Natural killer cell (primary cell): ENCODE data around the gene SCMH1. TPM values are rescaled to one million over a fixed set of nuclear protein-coding genes. Genes with fewer than 3 reads are reported as not detected.

ENCODE experiments used
- ATAC-seq, 3 donors: fragments of 150-1000 bp in 2 of 3; fragments of 200-7000 bp in 1 of 3; cut with Tn5 transposase; 1 replicate in 1 of 3; 2 replicates in 2 of 3; pipeline ENCODE4 v1.10.0; 2021; ENCODE audit warnings: mild to moderate bottlenecking in 2 of 3, moderate library complexity in 2 of 3
- DNase-seq, 2 donors: peaks; one replicate each; pipeline versions ENCODE4 v3.0.0 to v3.0.0-alpha.2; 2013 to 2021; ENCODE audit warnings: mixed read lengths in 1 of 2
- H3K27ac ChIP-seq: one replicate; pipeline ENCODE4 v1.5.1; 2013; ENCODE audit warnings: mild to moderate bottlenecking, low read length
- H3K27me3 ChIP-seq: one replicate; pipeline ENCODE4 v1.6.1; 2013; ENCODE audit warnings: low read length; ENCODE audit not compliant: control insufficient read depth, insufficient read depth
- H3K36me3 ChIP-seq: one replicate; pipeline ENCODE4 v1.6.1; 2013; ENCODE audit warnings: low read length; ENCODE audit not compliant: control insufficient read depth, insufficient read depth
- H3K4me1 ChIP-seq: one replicate; pipeline ENCODE4 v1.6.1; 2013; ENCODE audit warnings: low read length; ENCODE audit not compliant: control insufficient read depth, insufficient read depth
- H3K4me3 ChIP-seq: one replicate; pipeline ENCODE4 v1.5.1; 2013; ENCODE audit warnings: low read length
- H3K9me3 ChIP-seq: one replicate; pipeline ENCODE4 v1.6.1; 2013; ENCODE audit warnings: low read length; ENCODE audit not compliant: control insufficient read depth, insufficient read depth
- H3K27ac Mint-ChIP-seq, 2 donors: one replicate each; pipeline ENCODE4 v1.8.0; 2022; ENCODE audit warnings: mild to moderate bottlenecking in 2 of 2, mixed read lengths in 2 of 2, moderate library complexity in 1 of 2
- H3K27me3 Mint-ChIP-seq, 2 donors: one replicate each; pipeline ENCODE4 v1.8.0; 2022; ENCODE audit warnings: low read depth in 2 of 2, mixed read lengths in 2 of 2
- H3K36me3 Mint-ChIP-seq: one replicate; pipeline ENCODE4 v1.8.0; 2022; ENCODE audit warnings: mixed read lengths
- H3K4me1 Mint-ChIP-seq, 2 donors: one replicate each; pipeline ENCODE4 v1.8.0; 2022; ENCODE audit warnings: mixed read lengths in 2 of 2
- H3K4me3 Mint-ChIP-seq: one replicate; pipeline ENCODE4 v1.8.0; 2022; ENCODE audit warnings: mild to moderate bottlenecking, moderate library complexity, mixed read lengths
- H3K9me3 Mint-ChIP-seq, 2 donors: one replicate each; pipeline ENCODE4 v1.8.0; 2022; ENCODE audit warnings: mixed read lengths in 2 of 2
- WGBS: methylation state at CpG from one replicate; pipeline ENCODE4 v1.1.7; 2013; ENCODE audit warnings: missing lambda C conversion rate; ENCODE audit not compliant: insufficient coverage; 5-methylcytosine and 5-hydroxymethylcytosine counted together
- intact Hi-C: fragments of 100-400 bp; cut with micrococcal nuclease; formaldehyde crosslinking; loops from one replicate; pipeline ENCODE4 v1.14.2; 2022
- total RNA-seq, 4 donors: library from RNA; stranded (reverse); fragments of 120-200 nt in 1 of 4; gene quantifications; one replicate each; pipeline versions ENCODE4 v1.2.3 to v1.2.4, GENCODE V29; 2013 to 2022
- TF ChIP-seq, protein P1 (sequence below): fragments of 200-600 bp; IDR thresholded peaks from one replicate; pipeline ENCODE4 v1.8.0; 2022; ENCODE audit warnings: antibody characterized with exemption

The SCMH1 gene
- total RNA-seq, 3 donors from 2014 or later (not counting 1 experiment from before 2014, with no cell fraction given), result 8.3 to 10.2 (median 9.1) TPM

DNA sequence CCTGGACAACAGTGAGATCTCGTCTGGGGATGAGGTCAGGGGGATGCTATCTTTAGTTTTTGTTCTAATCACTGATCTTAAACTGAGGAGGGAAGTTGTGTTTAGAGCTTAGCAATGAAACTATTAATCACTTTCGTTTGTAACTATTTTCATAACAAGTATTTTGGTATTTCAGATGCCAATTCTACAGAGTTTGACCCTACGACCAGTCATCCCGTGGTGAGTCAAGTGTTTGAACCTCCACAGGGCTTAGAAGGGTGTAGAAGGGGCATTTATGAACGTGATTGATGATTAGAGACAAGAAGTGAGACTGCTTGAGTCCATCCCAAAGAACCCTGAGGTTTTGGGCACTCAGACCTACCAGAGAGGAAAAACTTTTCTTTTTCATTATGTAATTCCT is 236.2 kb downstream of the SCMH1 start:
- DNase-seq (no peak), ATAC-seq (no peak)
- Histone ChIP-seq H3K4me1 (peaks cover 12% of the 10 kb centered on the region), H3K9me3 (no peaks in the 10 kb centered on the region), H3K4me3 (no peak overlapping the region), H3K27ac (no peak overlapping the region), H3K36me3 (peaks cover 68% of the 10 kb centered on the region), H3K27me3 (no peaks in the 10 kb centered on the region)
- no peak overlapping the region for H3K4me3 Mint-ChIP-seq
- H3K27me3 Mint-ChIP-seq, result no peaks in the 10 kb centered on the region
- H3K36me3 Mint-ChIP-seq, result peaks cover 16% of the 10 kb centered on the region
- intact Hi-C loops, result no loop called here
- H3K4me1 Mint-ChIP-seq, result peaks cover 14 to 22% of the 10 kb centered on the region in 2 donors
- WGBS, result 81% methylated on average over 4 of the region's 5 CpGs
- TF ChIP-seq, protein P1, sequence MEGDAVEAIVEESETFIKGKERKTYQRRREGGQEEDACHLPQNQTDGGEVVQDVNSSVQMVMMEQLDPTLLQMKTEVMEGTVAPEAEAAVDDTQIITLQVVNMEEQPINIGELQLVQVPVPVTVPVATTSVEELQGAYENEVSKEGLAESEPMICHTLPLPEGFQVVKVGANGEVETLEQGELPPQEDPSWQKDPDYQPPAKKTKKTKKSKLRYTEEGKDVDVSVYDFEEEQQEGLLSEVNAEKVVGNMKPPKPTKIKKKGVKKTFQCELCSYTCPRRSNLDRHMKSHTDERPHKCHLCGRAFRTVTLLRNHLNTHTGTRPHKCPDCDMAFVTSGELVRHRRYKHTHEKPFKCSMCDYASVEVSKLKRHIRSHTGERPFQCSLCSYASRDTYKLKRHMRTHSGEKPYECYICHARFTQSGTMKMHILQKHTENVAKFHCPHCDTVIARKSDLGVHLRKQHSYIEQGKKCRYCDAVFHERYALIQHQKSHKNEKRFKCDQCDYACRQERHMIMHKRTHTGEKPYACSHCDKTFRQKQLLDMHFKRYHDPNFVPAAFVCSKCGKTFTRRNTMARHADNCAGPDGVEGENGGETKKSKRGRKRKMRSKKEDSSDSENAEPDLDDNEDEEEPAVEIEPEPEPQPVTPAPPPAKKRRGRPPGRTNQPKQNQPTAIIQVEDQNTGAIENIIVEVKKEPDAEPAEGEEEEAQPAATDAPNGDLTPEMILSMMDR, result no peak
- H3K27ac Mint-ChIP-seq, result no peak overlapping the region
- no peaks in the 10 kb centered on the region for H3K9me3 Mint-ChIP-seq

DNA sequence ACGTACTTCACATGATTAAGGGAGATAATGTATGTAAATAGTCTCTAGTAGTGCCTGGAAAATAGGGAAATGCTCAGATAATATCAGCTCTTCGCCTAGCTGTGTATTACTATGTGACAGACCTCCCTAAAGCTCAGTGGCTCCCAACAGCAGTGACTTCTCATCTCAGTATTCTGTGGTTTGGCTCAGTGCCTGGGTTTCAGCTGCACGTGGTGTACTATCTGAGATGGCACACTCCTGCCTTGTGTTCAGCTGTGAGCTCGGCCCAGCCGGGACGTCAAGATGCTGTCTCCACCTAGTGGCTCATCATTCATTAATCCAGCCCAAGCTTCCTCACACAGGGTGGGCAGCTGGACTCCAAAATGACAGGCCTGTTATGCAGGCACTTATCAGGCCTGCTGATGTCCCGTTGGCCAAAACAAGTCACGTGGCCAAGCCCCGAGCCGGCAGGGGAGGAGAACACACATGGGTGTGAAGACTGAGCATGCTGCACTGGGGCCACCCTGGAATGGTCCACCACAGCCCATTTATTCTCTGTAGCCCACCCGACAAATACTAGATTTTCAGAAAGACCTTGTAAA is 238.4 kb downstream of the SCMH1 start:
- Histone ChIP-seq H3K9me3 (no peaks in the 10 kb centered on the region), H3K27ac (peak overlapping the region; percentile 4), H3K4me3 (no peak overlapping the region), H3K4me1 (peaks cover 12% of the 10 kb centered on the region), H3K27me3 (no peaks in the 10 kb centered on the region), H3K36me3 (peaks cover 64% of the 10 kb centered on the region)
- H3K4me1 Mint-ChIP-seq, result peaks cover 18 to 22% of the 10 kb centered on the region in 2 donors
- H3K4me3 Mint-ChIP-seq, result peak overlapping the region; percentile 9
- DNase-seq (peak; percentile 70 to 94), ATAC-seq (peak; percentile 94 to 97 (median 96))
- H3K36me3 Mint-ChIP-seq, result peaks cover 25% of the 10 kb centered on the region
- TF ChIP-seq, protein P1, result peak; percentile 47
- H3K9me3 Mint-ChIP-seq, result no peaks in the 10 kb centered on the region
- WGBS, result 19% methylated on average over 11 of the region's 11 CpGs
- no peaks in the 10 kb centered on the region for H3K27me3 Mint-ChIP-seq
- peak overlapping the region; percentile 65 to 70 for H3K27ac Mint-ChIP-seq
- intact Hi-C loops, result loop anchor here (1.0 kb wide), 1 partner anchor 23 kb away; no protein-coding TSS in a partner anchor

DNA sequence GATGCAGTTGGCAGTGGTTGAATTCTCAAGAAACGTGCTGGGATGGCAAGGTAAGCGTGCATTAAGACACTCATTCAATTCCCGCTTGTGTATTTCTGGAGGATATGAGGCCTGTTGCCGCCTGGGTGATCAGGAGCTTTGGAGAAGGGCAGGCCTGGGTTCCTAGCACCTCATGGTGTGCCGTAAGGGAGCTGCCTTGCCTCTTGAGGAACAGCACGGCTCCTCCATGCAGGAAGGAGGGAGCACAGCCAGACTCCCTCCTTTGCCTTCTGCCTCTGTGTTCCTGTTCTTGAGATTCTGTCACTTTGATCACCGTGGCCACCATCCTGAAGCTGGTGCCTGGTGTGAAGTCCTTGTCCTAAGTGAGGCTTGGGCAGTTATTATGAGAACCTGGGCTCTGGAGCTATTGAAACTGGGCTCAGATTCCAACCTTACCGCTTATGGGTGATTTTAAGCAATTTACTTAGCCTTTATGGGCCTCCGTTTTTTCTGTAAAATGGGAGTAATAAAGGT is 238.9 kb downstream of the SCMH1 start:
- no peaks in the 10 kb centered on the region for H3K27me3 ChIP-seq
- no peak overlapping the region for H3K4me3 Mint-ChIP-seq
- H3K36me3 ChIP-seq, result peaks cover 63% of the 10 kb centered on the region
- TF ChIP-seq, protein P1, result no peak
- H3K27ac ChIP-seq, result peak overlapping the region; percentile 4
- intact Hi-C loops, result loop anchor here (1.0 kb wide), 1 partner anchor 23 kb away; no protein-coding TSS in a partner anchor
- H3K27me3 Mint-ChIP-seq, result no peaks in the 10 kb centered on the region
- H3K9me3 ChIP-seq, result no peaks in the 10 kb centered on the region
- no peak overlapping the region for H3K4me3 ChIP-seq
- peaks cover 23% of the 10 kb centered on the region for H3K36me3 Mint-ChIP-seq
- 86% methylated on average over 9 of the region's 9 CpGs for WGBS
- H3K9me3 Mint-ChIP-seq, result no peaks in the 10 kb centered on the region
- no peak for ATAC-seq
- H3K27ac Mint-ChIP-seq, result peak overlapping the region; percentile 65 to 70
- H3K4me1 Mint-ChIP-seq, result peaks cover 19 to 22% of the 10 kb centered on the region in 2 donors
- H3K4me1 ChIP-seq, result peaks cover 12% of the 10 kb centered on the region
- DNase-seq, result no peak
